Ammon's horn (tissue), 1 donor: ENCODE results near the gene GPR176.

Experiments used
- DNase-seq: peaks from one replicate; pipeline ENCODE4 v3.0.0-alpha.2; 2016; ENCODE audit warnings: low spot score

GPR176 gene

GRCh38 chr15:39783244-39783820, 136.7 kb downstream of the GPR176 start:
- peak; percentile 15 for DNase-seq

GRCh38 chr15:39782441-39783138, 137.5 kb downstream of the GPR176 start, which contains the start of gene FSIP1:
TSS of gene FSIP1 (minus strand) at chr15:39782841. CDS start at chr15:39776524, 6,317 bp downstream.
- peak; percentile 98 for DNase-seq

GRCh38 chr15:39781967-39782302, 138.1 kb downstream of the GPR176 start:
- DNase-seq, result no peak

GRCh38 chr15:39781147-39781966, 138.7 kb downstream of the GPR176 start:
- no peak for DNase-seq

- no peak for DNase-seq
These were observed 142.0 kb downstream of the GPR176 start for GRCh38 chr15:39778021-39778420.

- DNase-seq, result no peak
These were observed 142.6 kb downstream of the GPR176 start for GRCh38 chr15:39777496-39777895.

GRCh38 chr15:39776068-39776467, 144.0 kb downstream of the GPR176 start:
- no peak for DNase-seq

GRCh38 chr15:39774688-39775267, 145.3 kb downstream of the GPR176 start:
- no peak for DNase-seq

- DNase-seq, result peak; percentile 9
These were observed 149.0 kb downstream of the GPR176 start for GRCh38 chr15:39770748-39771689.

GRCh38 chr15:39767921-39768320, 152.1 kb downstream of the GPR176 start:
- no peak for DNase-seq

GRCh38 chr15:39761006-39761405, 159.1 kb downstream of the GPR176 start:
- DNase-seq, result no peak

DNA sequence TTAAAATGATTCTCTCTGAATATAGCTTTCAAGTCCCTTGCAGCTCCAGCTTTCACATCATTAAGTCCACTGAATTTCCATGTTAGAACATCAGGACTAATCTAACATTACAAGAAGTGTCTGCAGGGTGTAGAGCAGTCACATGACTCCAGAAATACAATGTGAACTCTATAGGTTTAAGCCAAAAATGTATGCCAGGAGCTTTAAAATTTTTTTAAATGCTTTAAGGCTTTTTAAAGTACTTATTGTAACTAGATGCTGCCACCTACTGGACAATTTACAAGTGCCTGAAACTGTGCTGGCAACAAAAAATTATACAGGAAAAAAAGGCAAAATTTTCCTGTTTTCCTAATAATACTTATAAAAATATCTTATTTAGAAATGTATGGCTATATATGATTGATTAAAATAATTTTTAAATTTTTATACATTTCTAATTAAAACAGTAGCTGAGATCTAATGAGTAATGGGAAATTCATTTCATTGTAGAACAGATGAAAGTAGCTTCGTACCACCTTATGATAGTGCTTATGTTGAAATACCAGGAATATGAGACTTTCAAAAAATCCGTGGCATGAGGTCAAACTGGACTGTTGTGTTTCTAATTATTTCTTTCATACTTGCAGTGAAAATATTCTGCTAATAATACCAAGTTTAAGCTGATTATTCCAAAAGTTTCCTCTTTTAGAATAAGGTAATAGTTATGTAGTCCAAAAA, 163.1 kb downstream of the GPR176 start:
- peak; percentile 61 for DNase-seq

DNA sequence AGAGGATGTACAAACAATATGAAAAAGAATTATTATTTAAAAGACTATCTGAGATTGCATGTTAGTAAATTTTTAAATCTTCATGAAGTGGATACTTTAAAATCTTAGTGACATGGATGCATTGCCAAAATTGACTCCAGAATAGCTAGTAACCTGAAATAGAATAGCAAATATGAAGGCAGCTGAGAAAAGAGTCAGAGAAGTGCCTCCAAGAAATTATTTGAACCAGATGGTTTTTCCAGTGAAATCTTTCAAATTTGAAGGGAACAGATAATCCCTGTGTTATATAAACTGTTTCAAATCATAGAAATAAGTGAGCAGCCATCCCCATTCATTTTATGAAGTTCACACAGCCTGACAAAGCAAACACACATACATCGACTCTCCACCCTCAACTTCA, 167.1 kb downstream of the GPR176 start:
- DNase-seq, result no peak

- no peak for DNase-seq
These were observed 167.8 kb downstream of the GPR176 start for GRCh38 chr15:39752246-39752645.
